SK-N-SH (cell line): Measurements from ENCODE around the gene BAIAP2L1. TPM values are rescaled to one million over a fixed set of nuclear protein-coding genes. Genes with fewer than 3 reads are reported as not detected.

Experiments used
- CTCF ChIA-PET: fragments of 300-600, 350-600 bp; formaldehyde crosslinking; extraction: SDS; loops from one replicate; lab custom pipeline; 2021; lab: Yijun Ruan, JAX
- POLR2A ChIA-PET: fragments of 350-600 bp; sonication (Branson Sonifier 250); formaldehyde crosslinking; extraction: SDS; loops from one replicate; lab custom pipeline; 2020; ENCODE audit warnings: antibody characterized with exemption, inconsistent platforms; lab: Yijun Ruan, JAX
- DNase-seq: peaks from one replicate; pipeline ENCODE4 v3.0.0; 2012
- H2AFZ ChIP-seq: fragments of 200-600 bp; sonication (generic); 2 replicates; pipeline ENCODE4 v1.8.1; 2016; ENCODE audit warnings: antibody characterized with exemption, mild to moderate bottlenecking, low read depth
- H3F3A ChIP-seq: fragments of 200-600 bp; sonication (generic); replicated peaks from 2 replicates; pipeline ENCODE3; 2016; ENCODE audit warnings: antibody characterized with exemption, mild to moderate bottlenecking; ENCODE audit not compliant: insufficient read depth
- H3K27ac ChIP-seq, 2 experiments: fragments of 200-500 bp in 1 of 2; fragments of 200-600 bp in 1 of 2; sonication (Bioruptor generic) in 1 of 2; sonication (generic), shearing (Covaris generic) in 1 of 2; 2 replicates each; pipeline versions ENCODE4 v1.5.1 to v1.6.1; 2014 to 2016; ENCODE audit warnings: low read depth in 2 of 2, inconsistent platforms in 1 of 2, low read length in 1 of 2, mild to moderate bottlenecking in 1 of 2, mixed read lengths in 1 of 2
- H3K27me3 ChIP-seq: fragments of 200-600 bp; sonication (generic), shearing (Covaris generic); 2 replicates; pipeline ENCODE4 v1.6.1; 2016; ENCODE audit warnings: mixed run types; ENCODE audit not compliant: insufficient read depth
- H3K36me3 ChIP-seq, 2 experiments: fragments of 200-500 bp in 1 of 2; fragments of 200-600 bp in 1 of 2; sonication (Bioruptor generic) in 1 of 2; sonication (generic) in 1 of 2; replicated peaks in 1 of 2; 2 replicates each; pipeline versions ENCODE3 to v1.5.1; 2014 to 2016; ENCODE audit warnings: low read length in 1 of 2, mild to moderate bottlenecking in 1 of 2; ENCODE audit not compliant: insufficient read depth in 2 of 2, control insufficient read depth in 1 of 2
- H3K4me1 ChIP-seq, 2 experiments: fragments of 200-500 bp in 1 of 2; fragments of 200-600 bp in 1 of 2; sonication (Bioruptor generic) in 1 of 2; sonication (generic), shearing (Covaris generic) in 1 of 2; 2 replicates each; pipeline versions ENCODE4 v1.5.1 to v1.6.1; 2014 to 2016; ENCODE audit warnings: low read depth in 1 of 2, low read length in 1 of 2, mixed run types in 1 of 2; ENCODE audit not compliant: insufficient read depth in 2 of 2, control insufficient read depth in 1 of 2
- H3K4me2 ChIP-seq: fragments of 200-600 bp; sonication (generic), shearing (Covaris generic); 2 replicates; pipeline ENCODE4 v1.6.1; 2017; ENCODE audit warnings: mixed run types
- H3K4me3 ChIP-seq, 2 experiments: fragments of 200-500 bp in 1 of 2; fragments of 200-600 bp in 1 of 2; sonication (Bioruptor generic) in 1 of 2; sonication (generic), shearing (Covaris generic) in 1 of 2; 2 replicates each; pipeline versions ENCODE4 v1.5.1 to v1.8.1; 2014 to 2016; ENCODE audit warnings: low read depth in 2 of 2, inconsistent platforms in 1 of 2, low read length in 1 of 2, mild to moderate bottlenecking in 1 of 2, mixed read lengths in 1 of 2, moderate library complexity in 1 of 2
- H3K79me2 ChIP-seq: fragments of 200-600 bp; sonication (generic); 2 replicates; pipeline ENCODE4 v1.8.1; 2017; ENCODE audit warnings: mild to moderate bottlenecking; ENCODE audit not compliant: insufficient read depth
- H3K9ac ChIP-seq: fragments of 200-600 bp; sonication (generic); 2 replicates; pipeline ENCODE4 v1.6.1; 2017; ENCODE audit warnings: mixed run types
- H3K9me2 ChIP-seq: fragments of 200-600 bp; sonication (generic); 2 replicates; pipeline ENCODE4 v1.6.1; 2017; ENCODE audit warnings: mixed run types
- H3K9me3 ChIP-seq: fragments of 200-600 bp; sonication (generic); 2 replicates; pipeline ENCODE4 v1.6.1; 2017; ENCODE audit warnings: mixed run types, mild to moderate bottlenecking, moderate library complexity
- H4K20me1 ChIP-seq: fragments of 200-600 bp; sonication (generic); 2 replicates; pipeline ENCODE4 v1.6.1; 2017; ENCODE audit warnings: mild to moderate bottlenecking, mixed run types; ENCODE audit not compliant: insufficient read depth
- CTCF ChIP-seq: fragments of 200-600 bp; sonication (generic); IDR thresholded peaks from 2 replicates; pipeline ENCODE4 v1.6.1; 2017; ENCODE audit warnings: antibody characterized with exemption, mild to moderate bottlenecking, moderate library complexity
- EP300 ChIP-seq, 2 experiments: IDR thresholded peaks; 2 replicates each; pipeline versions ENCODE4 v1.4.0 to v1.6.1; 2012; ENCODE audit warnings: borderline replicate concordance in 1 of 2, low read depth in 1 of 2, low read length in 1 of 2
- EZH2phosphoT487 ChIP-seq: fragments of 200-600 bp; sonication (generic); IDR thresholded peaks from 2 replicates; pipeline ENCODE4 v1.6.1; 2017; ENCODE audit warnings: low read depth, mixed run types, mild to moderate bottlenecking, antibody characterized with exemption, moderate library complexity, borderline replicate concordance
- FOSL2 ChIP-seq: IDR thresholded peaks from 2 replicates; pipeline ENCODE4 v1.4.0; 2012; ENCODE audit warnings: low read depth, mild to moderate bottlenecking, moderate library complexity, borderline replicate concordance
- GABPA ChIP-seq: IDR thresholded peaks from 2 replicates; pipeline ENCODE4 v1.4.0; 2012; ENCODE audit warnings: low read depth, mild to moderate bottlenecking
- IRF3 ChIP-seq: fragments of 150-350 bp; IDR thresholded peaks from 2 replicates; pipeline ENCODE4 v1.6.1; 2016; ENCODE audit warnings: mild to moderate bottlenecking, low read depth, low read length
- MAX ChIP-seq: IDR thresholded peaks from 2 replicates; pipeline ENCODE4 v1.4.0; 2012; ENCODE audit warnings: low read depth
- MEF2A ChIP-seq: IDR thresholded peaks from 2 replicates; pipeline ENCODE4 v1.4.0; 2012; ENCODE audit warnings: low read depth, borderline replicate concordance
- MXI1 ChIP-seq: IDR thresholded peaks from 2 replicates; pipeline ENCODE4 v1.6.1; 2012; ENCODE audit warnings: mild to moderate bottlenecking, low read depth, low read length, improper control_type of control experiment
- NRF1 ChIP-seq: IDR thresholded peaks from 2 replicates; pipeline ENCODE4 v1.6.1; 2012; ENCODE audit warnings: low read depth, mild to moderate bottlenecking, low read length
- RCOR1 ChIP-seq: fragments of 150-350 bp; IDR thresholded peaks from 2 replicates; pipeline ENCODE4 v1.6.1; 2017; ENCODE audit warnings: antibody characterized with exemption, low read length
- RXRA ChIP-seq: IDR thresholded peaks from 2 replicates; pipeline ENCODE4 v1.4.0; 2012; ENCODE audit warnings: low read depth, mild to moderate bottlenecking, borderline replicate concordance
- TCF12 ChIP-seq: IDR thresholded peaks from 2 replicates; pipeline ENCODE4 v1.4.0; 2012
- USF2 ChIP-seq: fragments of 150-350 bp; IDR thresholded peaks from 2 replicates; pipeline ENCODE4 v1.6.1; 2017; ENCODE audit warnings: antibody characterized with exemption, low read length, low read depth, borderline replicate concordance
- YY1 ChIP-seq: IDR thresholded peaks from 2 replicates; pipeline ENCODE4 v1.4.0; 2012; ENCODE audit warnings: low read depth, mild to moderate bottlenecking
- WGBS: methylation state at CpG from one replicate; pipeline ENCODE4 v1.1.6; 2017; ENCODE audit warnings: low lambda C conversion rate; 5-methylcytosine and 5-hydroxymethylcytosine counted together
- polyA plus RNA-seq, 3 experiments: library from polyadenylated mRNA; depleted of rRNA; stranded (reverse); fragments of >200 nt; gene quantifications; 2 replicates each; pipeline ENCODE4 v1.2.3, GENCODE V29; 2012
- TF ChIP-seq, protein P1 (sequence below): IDR thresholded peaks from 2 replicates; pipeline ENCODE4 v1.6.1; 2012; ENCODE audit warnings: mild to moderate bottlenecking, low read depth, low read length, moderate library complexity
- TF ChIP-seq, protein P2 (sequence below): IDR thresholded peaks from 2 replicates; pipeline ENCODE4 v1.4.0; 2012; ENCODE audit warnings: low read depth, borderline replicate concordance

Gene BAIAP2L1
- polyA plus RNA-seq, 1 of the 3 experiments (the other 2 are of a cell fraction), result 8.8 TPM

DNA sequence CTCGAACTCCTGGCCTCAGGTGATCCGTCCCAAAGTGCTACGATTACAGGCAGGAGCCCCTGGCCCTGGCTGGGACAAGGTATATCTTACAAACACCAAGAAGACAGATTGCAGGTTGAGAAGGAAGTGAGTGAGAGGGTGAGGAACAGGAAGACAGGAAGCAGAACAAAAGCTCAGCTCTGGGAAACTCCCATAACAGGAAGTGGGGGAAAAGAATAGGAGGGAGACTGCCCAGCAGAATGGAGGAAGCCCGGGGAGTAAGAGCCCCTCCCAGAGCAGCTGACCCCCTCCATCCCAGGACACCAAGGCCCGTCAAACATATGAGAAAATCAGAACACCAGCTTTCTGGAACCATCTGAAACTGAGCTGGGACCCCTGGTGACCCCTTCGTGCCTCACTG, 151.8 kb downstream of the BAIAP2L1 start:
- DNase-seq, result peak; percentile 18
- peaks cover 15 to 19% of the 10 kb centered on the region in 2 experiments; a peak in 2 of 4 replicates for H3K4me1 ChIP-seq
- H2AFZ ChIP-seq, result no peak overlapping the region
- WGBS, result 89% methylated on average over 6 of the region's 6 CpGs
- TF ChIP-seq, protein P1, sequence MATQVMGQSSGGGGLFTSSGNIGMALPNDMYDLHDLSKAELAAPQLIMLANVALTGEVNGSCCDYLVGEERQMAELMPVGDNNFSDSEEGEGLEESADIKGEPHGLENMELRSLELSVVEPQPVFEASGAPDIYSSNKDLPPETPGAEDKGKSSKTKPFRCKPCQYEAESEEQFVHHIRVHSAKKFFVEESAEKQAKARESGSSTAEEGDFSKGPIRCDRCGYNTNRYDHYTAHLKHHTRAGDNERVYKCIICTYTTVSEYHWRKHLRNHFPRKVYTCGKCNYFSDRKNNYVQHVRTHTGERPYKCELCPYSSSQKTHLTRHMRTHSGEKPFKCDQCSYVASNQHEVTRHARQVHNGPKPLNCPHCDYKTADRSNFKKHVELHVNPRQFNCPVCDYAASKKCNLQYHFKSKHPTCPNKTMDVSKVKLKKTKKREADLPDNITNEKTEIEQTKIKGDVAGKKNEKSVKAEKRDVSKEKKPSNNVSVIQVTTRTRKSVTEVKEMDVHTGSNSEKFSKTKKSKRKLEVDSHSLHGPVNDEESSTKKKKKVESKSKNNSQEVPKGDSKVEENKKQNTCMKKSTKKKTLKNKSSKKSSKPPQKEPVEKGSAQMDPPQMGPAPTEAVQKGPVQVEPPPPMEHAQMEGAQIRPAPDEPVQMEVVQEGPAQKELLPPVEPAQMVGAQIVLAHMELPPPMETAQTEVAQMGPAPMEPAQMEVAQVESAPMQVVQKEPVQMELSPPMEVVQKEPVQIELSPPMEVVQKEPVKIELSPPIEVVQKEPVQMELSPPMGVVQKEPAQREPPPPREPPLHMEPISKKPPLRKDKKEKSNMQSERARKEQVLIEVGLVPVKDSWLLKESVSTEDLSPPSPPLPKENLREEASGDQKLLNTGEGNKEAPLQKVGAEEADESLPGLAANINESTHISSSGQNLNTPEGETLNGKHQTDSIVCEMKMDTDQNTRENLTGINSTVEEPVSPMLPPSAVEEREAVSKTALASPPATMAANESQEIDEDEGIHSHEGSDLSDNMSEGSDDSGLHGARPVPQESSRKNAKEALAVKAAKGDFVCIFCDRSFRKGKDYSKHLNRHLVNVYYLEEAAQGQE, result no peak
- TF ChIP-seq CTCF, result no peak
- no peak for TF ChIP-seq GABPA
- no peak for TF ChIP-seq YY1
- TF ChIP-seq RCOR1, result no peak
- no peak for TF ChIP-seq EZH2phosphoT487
- no peak for TF ChIP-seq EP300 (IDR thresholded peaks at IDR 0.05; ENCODE audit: borderline replicate concordance in 1 of 2, low read depth in 1 of 2, low read length in 1 of 2)
- TF ChIP-seq RXRA, result no peak
- TF ChIP-seq, protein P2, sequence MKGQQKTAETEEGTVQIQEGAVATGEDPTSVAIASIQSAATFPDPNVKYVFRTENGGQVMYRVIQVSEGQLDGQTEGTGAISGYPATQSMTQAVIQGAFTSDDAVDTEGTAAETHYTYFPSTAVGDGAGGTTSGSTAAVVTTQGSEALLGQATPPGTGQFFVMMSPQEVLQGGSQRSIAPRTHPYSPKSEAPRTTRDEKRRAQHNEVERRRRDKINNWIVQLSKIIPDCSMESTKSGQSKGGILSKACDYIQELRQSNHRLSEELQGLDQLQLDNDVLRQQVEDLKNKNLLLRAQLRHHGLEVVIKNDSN, result no peak
- TF ChIP-seq TCF12, result no peak
- TF ChIP-seq NRF1, result no peak
- no peak for TF ChIP-seq IRF3
- TF ChIP-seq MXI1, result no peak
- TF ChIP-seq USF2, result no peak
- TF ChIP-seq MEF2A, result no peak
- no peak for TF ChIP-seq MAX
- TF ChIP-seq FOSL2, result no peak
- no peaks in the 10 kb centered on the region for H3K9me3 ChIP-seq
- ChIA-PET POLR2A (no interaction called here), CTCF (interaction anchor here (1.5 kb wide), 1 partner anchor 81 kb away, joined by 6 read pairs; no protein-coding TSS in a partner anchor)
- H3K27me3 ChIP-seq, result no peaks in the 10 kb centered on the region
- H3K9ac ChIP-seq, result no peak overlapping the region
- peaks cover 3% of the 10 kb centered on the region for H3F3A ChIP-seq
- H3K27ac ChIP-seq, result no peak overlapping the region
- peaks cover 53% of the 10 kb centered on the region for H3K79me2 ChIP-seq
- no peak overlapping the region for H3K4me3 ChIP-seq
- H3K36me3 ChIP-seq, result peaks cover 0 to 3% of the 10 kb centered on the region in 2 experiments
- H3K9me2 ChIP-seq, result no peaks in the 10 kb centered on the region
- H4K20me1 ChIP-seq, result no peaks in the 10 kb centered on the region
- H3K4me2 ChIP-seq, result no peak overlapping the region
